Parathyroid adenoma (tissue), 2 donors: Measurements from ENCODE around the gene ABI3BP.

Experiments used
- H2AFZ ChIP-seq: fragments of 300-600 bp; sonication (generic); one replicate; pipeline ENCODE4 v1.7.0; 2017; ENCODE audit warnings: antibody characterized with exemption, mild to moderate bottlenecking
- H3K27ac ChIP-seq: fragments of 300-600 bp; sonication (generic); one replicate; pipeline ENCODE4 v1.7.0; 2017
- H3K27me3 ChIP-seq: fragments of 300-600 bp; sonication (generic); one replicate; pipeline ENCODE4 v1.7.0; 2017; ENCODE audit warnings: low read length; ENCODE audit not compliant: control insufficient read depth, insufficient read depth
- H3K36me3 ChIP-seq: fragments of 300-600 bp; sonication (generic); one replicate; pipeline ENCODE4 v1.7.0; 2017; ENCODE audit warnings: low read length; ENCODE audit not compliant: control insufficient read depth, insufficient read depth
- H3K4me1 ChIP-seq: fragments of 300-600 bp; sonication (generic); one replicate; pipeline ENCODE4 v1.7.0; 2017; ENCODE audit warnings: control low read depth
- H3K4me2 ChIP-seq: fragments of 300-600 bp; sonication (generic); one replicate; pipeline ENCODE4 v1.7.0; 2017; ENCODE audit warnings: low read length
- H3K4me3 ChIP-seq: fragments of 300-600 bp; sonication (generic); one replicate; pipeline ENCODE4 v1.7.0; 2017; ENCODE audit warnings: low read depth, low read length
- H3K79me2 ChIP-seq: fragments of 300-600 bp; sonication (generic); one replicate; pipeline ENCODE4 v1.7.0; 2017; ENCODE audit warnings: control low read depth
- H3K9ac ChIP-seq: fragments of 300-600 bp; sonication (generic); one replicate; pipeline ENCODE4 v1.7.0; 2017; ENCODE audit warnings: mild to moderate bottlenecking
- H3K9me3 ChIP-seq: fragments of 300-600 bp; sonication (generic); one replicate; pipeline ENCODE4 v1.7.0; 2017; ENCODE audit warnings: low read length; ENCODE audit not compliant: control insufficient read depth
- TF ChIP-seq, protein P1 (sequence below): fragments of 300-600 bp; sonication (generic); IDR thresholded peaks from one replicate; pipeline ENCODE4 v1.7.0; 2017; ENCODE audit warnings: antibody characterized with exemption, mild to moderate bottlenecking
- donor health status: primary hyperparathyroidism.

Gene ABI3BP

DNA sequence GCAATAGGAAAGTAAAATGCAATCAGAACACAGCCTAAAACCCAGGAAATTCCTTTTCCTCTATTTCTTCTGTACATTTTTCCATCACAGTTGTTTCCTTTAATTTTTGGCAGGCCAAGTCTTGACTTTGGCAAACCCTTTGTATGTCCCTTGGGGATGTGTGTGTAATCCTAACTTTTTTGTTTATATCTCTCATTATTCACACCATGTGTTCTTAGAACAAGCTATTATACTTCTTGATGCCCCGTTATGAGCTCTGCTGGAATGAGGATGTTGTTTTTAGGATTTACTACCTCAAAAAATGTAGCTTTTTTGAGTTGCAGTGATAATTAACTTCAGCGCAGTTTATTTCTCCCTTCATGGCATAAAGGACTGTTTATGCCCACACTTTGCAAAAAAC lies 123.4 kb downstream of the ABI3BP start:
- Histone ChIP-seq H3K4me2 (no peak overlapping the region), H3K36me3 (no peaks in the 10 kb centered on the region), H3K27ac (no peak overlapping the region), H2AFZ (no peak overlapping the region), H3K27me3 (no peaks in the 10 kb centered on the region), H3K4me3 (no peak overlapping the region), H3K4me1 (no peaks in the 10 kb centered on the region), H3K9ac (no peak overlapping the region), H3K79me2 (no peaks in the 10 kb centered on the region), H3K9me3 (no peaks in the 10 kb centered on the region)
- TF ChIP-seq, protein P1, sequence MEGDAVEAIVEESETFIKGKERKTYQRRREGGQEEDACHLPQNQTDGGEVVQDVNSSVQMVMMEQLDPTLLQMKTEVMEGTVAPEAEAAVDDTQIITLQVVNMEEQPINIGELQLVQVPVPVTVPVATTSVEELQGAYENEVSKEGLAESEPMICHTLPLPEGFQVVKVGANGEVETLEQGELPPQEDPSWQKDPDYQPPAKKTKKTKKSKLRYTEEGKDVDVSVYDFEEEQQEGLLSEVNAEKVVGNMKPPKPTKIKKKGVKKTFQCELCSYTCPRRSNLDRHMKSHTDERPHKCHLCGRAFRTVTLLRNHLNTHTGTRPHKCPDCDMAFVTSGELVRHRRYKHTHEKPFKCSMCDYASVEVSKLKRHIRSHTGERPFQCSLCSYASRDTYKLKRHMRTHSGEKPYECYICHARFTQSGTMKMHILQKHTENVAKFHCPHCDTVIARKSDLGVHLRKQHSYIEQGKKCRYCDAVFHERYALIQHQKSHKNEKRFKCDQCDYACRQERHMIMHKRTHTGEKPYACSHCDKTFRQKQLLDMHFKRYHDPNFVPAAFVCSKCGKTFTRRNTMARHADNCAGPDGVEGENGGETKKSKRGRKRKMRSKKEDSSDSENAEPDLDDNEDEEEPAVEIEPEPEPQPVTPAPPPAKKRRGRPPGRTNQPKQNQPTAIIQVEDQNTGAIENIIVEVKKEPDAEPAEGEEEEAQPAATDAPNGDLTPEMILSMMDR, result no peak

DNA sequence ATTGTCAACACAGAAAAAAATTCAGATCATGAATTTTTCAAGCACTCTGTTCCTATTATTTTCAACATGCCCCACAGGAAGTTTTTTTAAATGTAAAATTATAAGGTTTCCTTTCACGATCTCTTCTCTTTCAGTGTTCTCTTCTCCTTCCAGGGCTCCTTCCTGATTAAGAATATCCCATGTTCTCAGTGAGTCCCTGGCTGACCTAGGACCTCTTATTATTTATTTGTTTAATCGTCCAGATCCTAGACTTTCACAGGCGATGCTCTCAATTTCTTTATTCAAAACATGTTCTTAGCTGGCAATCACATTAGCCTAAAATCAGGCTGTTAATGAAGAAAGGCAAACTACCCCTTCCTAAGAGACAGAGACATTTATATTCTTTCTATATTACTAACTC lies 124.3 kb downstream of the ABI3BP start:
- Histone ChIP-seq H3K27me3 (no peaks in the 10 kb centered on the region), H3K4me2 (no peak overlapping the region), H3K27ac (no peak overlapping the region), H3K4me3 (no peak overlapping the region), H3K4me1 (no peaks in the 10 kb centered on the region), H2AFZ (no peak overlapping the region), H3K79me2 (no peaks in the 10 kb centered on the region), H3K9ac (no peak overlapping the region), H3K9me3 (no peaks in the 10 kb centered on the region), H3K36me3 (no peaks in the 10 kb centered on the region)
- TF ChIP-seq, protein P1, result no peak

DNA sequence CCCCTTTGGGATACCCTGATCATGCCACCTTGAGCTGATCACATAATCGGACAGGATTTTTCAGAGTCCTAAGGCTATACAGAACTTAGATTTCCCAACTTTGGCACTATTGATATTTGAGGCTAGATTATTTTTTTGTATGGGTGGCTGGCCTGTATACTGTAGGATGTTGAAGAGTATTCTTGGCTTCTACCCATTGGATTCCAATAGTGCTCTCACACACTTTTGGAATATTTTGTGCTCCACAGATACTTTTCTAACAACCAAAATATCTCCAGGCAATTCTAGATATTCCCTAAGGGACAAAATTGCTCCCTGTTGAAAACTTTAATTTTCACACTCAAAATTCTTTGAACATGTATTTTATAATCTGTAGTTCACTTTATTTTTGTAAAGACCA lies 125.1 kb downstream of the ABI3BP start:
- Histone ChIP-seq H2AFZ (no peak overlapping the region), H3K4me3 (no peak overlapping the region), H3K4me2 (no peak overlapping the region), H3K27ac (no peak overlapping the region), H3K9me3 (no peaks in the 10 kb centered on the region), H3K9ac (no peak overlapping the region), H3K4me1 (no peaks in the 10 kb centered on the region), H3K27me3 (no peaks in the 10 kb centered on the region), H3K36me3 (no peaks in the 10 kb centered on the region), H3K79me2 (no peaks in the 10 kb centered on the region)
- TF ChIP-seq, protein P1, result no peak

DNA sequence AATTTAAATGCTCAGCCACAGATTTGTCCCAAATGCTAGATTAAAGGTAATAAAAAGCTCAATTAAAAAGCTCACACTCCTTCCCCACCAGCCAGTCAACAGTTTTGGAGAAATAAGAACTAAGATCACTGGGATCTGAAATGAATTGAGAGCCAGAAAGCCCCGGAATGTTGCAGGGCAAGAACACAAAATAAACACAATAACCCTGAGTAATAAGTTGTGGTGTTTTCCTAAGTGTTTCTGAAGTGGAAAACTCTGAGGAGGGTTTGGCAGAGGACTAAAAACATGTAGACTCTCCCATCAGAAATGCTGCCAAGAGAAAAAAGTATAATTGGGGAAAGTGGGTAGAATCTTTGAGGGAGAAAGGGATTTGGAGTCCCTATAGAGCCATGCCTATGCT lies 127.8 kb downstream of the ABI3BP start:
- Histone ChIP-seq H3K27ac (no peak overlapping the region), H3K4me3 (no peak overlapping the region), H3K9me3 (no peaks in the 10 kb centered on the region), H3K27me3 (no peaks in the 10 kb centered on the region), H3K4me2 (no peak overlapping the region), H3K79me2 (no peaks in the 10 kb centered on the region), H3K9ac (no peak overlapping the region), H3K36me3 (no peaks in the 10 kb centered on the region), H3K4me1 (no peaks in the 10 kb centered on the region), H2AFZ (no peak overlapping the region)
- TF ChIP-seq, protein P1, result no peak

GRCh38 chr3:100864471-100865250 lies 128.6 kb downstream of the ABI3BP start:
- H3K4me2 ChIP-seq, result no peak overlapping the region
- H3K9ac ChIP-seq, result no peak overlapping the region
- TF ChIP-seq, protein P1, result no peak
- no peak overlapping the region for H2AFZ ChIP-seq
- no peaks in the 10 kb centered on the region for H3K36me3 ChIP-seq
- H3K27ac ChIP-seq, result no peak overlapping the region
- no peaks in the 10 kb centered on the region for H3K4me1 ChIP-seq
- no peaks in the 10 kb centered on the region for H3K9me3 ChIP-seq
- H3K27me3 ChIP-seq, result no peaks in the 10 kb centered on the region
- no peaks in the 10 kb centered on the region for H3K79me2 ChIP-seq
- H3K4me3 ChIP-seq, result no peak overlapping the region
